DMS53 (cell line): Measurements from ENCODE around the gene STXBP2.
A peak's percentile ranks its signal among the peaks of the same experiment; 100 is the strongest.

ENCODE experiments used
- DNase-seq: peaks from one replicate; lab custom pipeline; 2025; lab: John Stamatoyannopoulos, UW

The STXBP2 gene

GRCh38 chr19:7679771-7680605 lies 43.1 kb downstream of the STXBP2 start:
- no peak for DNase-seq

DNA sequence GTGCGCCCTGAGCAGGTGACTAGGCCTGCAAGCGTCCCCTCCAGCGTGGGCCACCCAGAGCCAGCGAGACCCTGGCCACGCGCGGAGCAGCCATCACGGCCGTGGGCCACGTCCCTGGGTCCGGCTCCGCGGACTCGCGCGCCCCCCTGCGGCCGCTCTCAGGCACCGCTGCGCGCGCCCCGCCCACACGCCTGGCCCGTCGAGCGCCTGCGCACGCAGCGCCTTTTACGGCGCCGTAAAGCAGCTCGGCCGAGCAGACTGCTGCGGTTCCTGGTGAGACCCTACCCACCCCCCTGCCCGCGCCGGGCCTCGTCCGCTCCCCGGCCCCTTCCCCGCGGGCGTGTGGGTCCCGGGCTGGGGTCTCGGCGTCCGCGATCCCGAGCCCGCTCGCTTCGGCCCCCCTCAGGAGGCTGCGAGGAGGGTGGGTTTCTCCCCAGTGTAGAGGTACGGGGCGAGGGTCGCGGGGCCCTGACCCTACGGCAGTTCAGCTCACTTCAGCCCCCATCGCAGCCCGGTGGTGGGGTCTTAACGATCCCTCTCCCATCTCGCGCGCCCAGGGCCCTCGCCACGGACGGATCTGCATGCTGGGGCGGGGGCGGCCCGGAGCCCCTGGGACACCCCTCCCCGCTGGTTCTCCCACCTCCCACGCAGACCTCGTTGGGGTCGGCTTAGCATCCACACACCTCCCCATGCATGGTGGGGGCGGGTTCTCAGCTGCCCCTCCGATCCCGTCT lies 43.9 kb downstream of the STXBP2 start, which contains the start of gene TRAPPC5:
TRAPPC5 (plus strand) TSS at position 228 of the 734 bp plus-strand sequence. CDS start 1,421 bp downstream, outside the sequence.
- DNase-seq = peak; percentile 86

GRCh38 chr19:7681340-7682174 lies 44.6 kb downstream of the STXBP2 start:
- DNase-seq = peak; percentile 59

DNA sequence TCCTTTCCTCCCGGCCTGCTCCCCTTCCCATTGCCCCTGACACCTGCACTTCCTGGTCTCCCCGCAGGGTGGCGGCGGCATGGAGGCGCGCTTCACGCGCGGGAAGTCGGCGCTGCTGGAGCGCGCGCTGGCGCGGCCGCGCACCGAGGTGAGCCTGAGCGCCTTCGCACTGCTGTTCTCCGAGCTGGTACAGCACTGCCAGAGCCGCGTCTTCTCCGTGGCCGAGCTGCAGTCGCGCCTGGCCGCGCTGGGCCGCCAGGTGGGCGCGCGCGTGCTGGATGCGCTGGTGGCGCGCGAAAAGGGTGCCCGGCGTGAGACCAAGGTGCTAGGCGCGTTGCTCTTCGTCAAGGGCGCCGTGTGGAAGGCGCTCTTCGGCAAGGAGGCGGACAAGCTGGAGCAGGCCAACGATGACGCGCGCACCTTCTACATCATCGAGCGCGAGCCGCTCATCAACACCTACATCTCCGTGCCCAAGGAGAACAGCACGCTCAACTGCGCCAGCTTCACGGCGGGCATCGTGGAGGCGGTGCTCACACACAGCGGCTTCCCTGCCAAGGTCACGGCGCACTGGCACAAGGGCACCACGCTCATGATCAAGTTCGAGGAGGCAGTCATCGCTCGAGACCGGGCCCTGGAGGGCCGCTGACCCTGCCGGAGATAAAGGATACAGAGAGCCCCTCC lies 45.4 kb downstream of the STXBP2 start:
- DNase-seq = no peak

- no peak for DNase-seq
These were observed 48.9 kb downstream of the STXBP2 start for GRCh38 chr19:7685546-7686445.

- DNase-seq = no peak
These were observed 50.3 kb downstream of the STXBP2 start for GRCh38 chr19:7687177-7687576.

GRCh38 chr19:7689165-7689564 lies 52.3 kb downstream of the STXBP2 start:
- no peak for DNase-seq

GRCh38 chr19:7690779-7691258 lies 53.9 kb downstream of the STXBP2 start:
- DNase-seq = no peak

GRCh38 chr19:7691497-7691896 lies 54.6 kb downstream of the STXBP2 start:
- DNase-seq = no peak

DNA sequence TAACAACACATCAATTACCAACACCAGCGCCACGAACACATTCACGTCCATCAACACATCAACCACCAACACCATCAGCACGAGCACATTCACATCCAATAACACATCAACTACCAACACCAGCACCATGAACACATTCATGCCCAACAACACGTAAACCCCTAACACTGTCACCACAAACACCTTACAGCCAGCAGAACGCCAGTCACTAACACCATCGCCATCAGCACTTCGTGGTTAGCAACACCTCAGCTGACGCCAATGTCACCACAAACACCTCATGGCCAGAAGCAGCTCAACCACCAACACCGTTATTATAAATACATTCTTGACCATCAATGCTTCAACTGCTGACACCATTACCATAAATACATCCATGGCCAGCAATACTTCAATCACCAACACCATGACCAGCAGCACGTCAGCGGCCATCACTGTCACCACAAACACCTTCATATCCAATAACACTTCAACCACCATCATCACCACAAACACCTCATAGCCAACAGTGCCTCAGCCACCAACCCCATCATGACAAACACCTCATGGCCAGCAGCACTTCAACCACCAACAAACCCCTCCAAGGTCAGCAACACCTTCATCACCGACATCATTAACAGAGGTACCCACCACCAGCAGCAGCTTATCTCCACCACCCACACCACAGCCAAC lies 55.6 kb downstream of the STXBP2 start:
- no peak for DNase-seq

GRCh38 chr19:7694499-7694898 lies 57.6 kb downstream of the STXBP2 start:
- no peak for DNase-seq
